Medulla oblongata (tissue), 1 donor: Measurements from ENCODE around the gene SUGCT.

Experiments
- DNase-seq: peaks from one replicate; pipeline ENCODE4 v3.0.0-alpha.2; 2015; ENCODE audit errors: extremely low spot score

SUGCT gene

GRCh38 chr7:40716052-40716451 lies 581.2 kb downstream of the SUGCT start:
- no peak for DNase-seq

DNA sequence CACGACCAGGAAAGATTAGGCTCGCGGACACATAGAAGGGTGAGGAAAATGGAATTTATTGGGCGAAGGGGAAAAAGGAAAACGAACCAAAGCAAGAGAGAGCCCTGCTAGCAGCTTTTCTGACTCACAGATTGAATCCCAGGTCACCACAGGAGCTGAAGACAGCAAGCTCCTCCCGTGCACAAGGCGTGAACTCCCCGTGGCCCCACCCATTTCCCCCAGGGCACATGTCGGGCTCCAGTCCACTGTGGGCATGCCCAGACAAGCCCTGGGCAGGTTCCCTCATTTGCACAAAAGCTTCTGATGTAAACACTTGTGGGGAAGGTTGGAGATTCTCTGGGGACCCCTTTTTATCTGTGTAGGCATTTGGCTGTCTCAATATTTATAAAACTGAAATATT lies 582.4 kb downstream of the SUGCT start:
- no peak for DNase-seq

GRCh38 chr7:40720416-40720815 lies 585.6 kb downstream of the SUGCT start:
- DNase-seq = no peak

DNA sequence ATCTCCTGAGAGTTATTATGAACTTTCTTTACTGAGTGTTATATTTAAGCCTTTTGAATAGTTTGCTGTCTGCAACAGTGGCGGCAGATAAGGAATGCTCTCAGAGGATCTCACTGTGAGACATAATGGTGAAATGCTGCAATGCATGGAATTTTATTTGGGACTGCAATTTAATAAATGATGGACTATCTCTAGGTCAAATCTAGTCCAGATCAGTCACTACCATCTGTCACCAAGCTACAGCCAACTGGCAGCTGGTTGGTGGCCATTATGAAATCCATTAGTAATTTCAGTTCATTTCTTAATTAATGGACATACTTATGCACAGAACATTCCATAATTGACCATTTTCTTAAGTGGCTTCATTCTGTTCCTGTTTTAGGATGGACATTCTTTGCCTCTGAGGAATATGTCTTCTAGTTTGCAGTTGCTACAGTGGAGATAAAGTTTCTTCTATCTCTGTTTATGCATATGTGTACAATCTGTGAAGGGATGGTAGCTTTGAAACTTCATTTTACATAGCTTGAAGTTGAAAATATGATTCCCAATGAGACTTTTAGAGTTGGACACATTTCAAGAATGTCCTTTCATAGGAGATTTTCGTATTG lies 586.6 kb downstream of the SUGCT start:
- no peak for DNase-seq

DNA sequence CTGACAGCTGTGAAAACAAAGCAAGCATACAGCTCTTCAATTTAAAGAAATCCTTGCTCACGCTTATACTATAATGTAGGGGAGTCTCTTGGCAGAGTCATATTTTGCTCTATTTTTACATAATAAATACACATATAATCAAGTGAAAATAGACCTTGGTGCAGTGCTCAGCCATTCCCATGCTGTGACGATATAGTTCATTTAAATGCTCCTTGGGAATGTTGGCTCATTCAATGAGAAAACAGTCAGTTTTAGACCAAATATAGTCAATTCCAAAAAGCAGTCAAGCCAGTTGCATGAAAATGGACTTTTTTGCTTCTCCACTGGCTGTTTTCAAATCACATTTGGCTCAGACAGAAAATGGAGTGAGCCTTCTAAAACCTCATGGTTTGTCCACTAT lies 587.4 kb downstream of the SUGCT start:
- no peak for DNase-seq

DNA sequence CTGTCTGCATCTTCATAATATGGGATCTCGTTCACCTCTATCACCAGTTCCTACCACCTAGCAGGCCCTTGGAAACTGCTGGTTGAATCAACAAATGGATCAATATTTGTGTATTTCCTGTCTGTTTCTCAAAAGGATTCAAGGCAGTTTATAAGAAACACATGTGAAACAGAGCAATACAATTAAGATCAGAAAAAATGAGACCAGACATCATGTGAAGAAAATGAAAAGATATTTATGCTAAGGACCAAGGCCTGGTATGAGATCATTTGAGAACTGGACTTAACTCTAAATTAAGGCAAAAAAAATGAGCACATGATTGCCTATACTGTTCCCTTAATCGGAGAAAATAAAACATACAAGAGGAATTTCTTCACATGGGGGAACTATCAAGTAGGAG lies 589.0 kb downstream of the SUGCT start:
- DNase-seq = no peak

GRCh38 chr7:40726559-40726958 lies 591.8 kb downstream of the SUGCT start:
- DNase-seq = no peak

DNA sequence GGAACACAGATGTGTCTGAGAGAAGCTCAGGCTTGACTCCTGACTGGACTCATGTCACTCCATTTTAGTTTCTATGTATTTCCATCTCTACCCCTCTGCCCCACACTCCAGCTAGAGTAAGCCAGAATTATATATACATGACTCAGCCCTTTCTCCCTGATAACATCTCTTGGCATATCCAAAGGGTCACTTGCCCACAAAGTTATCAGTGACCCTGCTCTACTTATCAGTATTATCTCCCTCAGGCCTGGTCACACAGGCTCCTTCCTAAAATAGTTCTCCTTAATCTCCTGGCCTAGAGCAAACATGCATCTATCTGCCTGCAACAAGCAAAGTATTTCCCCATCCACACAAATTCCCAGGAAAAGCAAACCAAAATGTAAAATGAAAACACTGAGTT lies 598.3 kb downstream of the SUGCT start:
- DNase-seq = no peak

DNA sequence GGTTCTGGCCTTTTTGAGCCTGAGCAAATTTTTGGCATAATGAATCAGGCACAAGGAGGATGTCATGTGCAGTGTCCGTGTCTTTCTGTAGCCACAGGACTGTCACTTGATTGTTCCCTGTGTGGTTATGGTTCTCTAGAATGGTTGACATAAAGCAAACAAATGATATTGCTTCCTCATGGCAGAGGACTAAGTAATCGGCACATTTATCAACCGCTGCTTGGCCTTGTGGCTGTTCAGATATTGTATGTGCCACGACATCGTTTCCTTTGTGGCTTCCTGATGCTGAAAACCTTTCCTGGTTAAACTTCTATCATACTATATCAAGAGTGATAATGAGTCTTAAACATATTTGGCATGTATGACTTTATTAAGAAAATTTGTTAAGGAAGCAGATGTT lies 598.8 kb downstream of the SUGCT start:
- no peak for DNase-seq

GRCh38 chr7:40739257-40739656 lies 604.5 kb downstream of the SUGCT start:
- no peak for DNase-seq

DNA sequence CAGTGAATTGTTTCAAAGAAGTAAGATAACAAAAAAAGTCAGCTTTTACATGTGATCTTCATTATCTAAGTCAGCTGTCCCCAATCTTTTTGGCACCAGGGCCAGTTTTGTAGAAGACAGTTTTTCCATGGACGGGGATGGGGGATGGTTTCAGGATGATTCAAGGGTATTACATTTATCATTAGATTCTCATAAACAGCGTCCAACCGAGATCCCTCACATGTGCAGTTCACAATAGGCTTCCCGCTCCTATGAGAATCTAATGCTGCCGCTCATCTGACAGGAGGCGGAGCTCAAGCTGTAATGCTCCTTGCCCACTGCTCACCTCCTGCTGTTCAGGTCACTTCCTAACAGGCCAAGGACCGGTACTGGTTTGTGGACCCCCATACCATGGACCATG lies 607.5 kb downstream of the SUGCT start:
- no peak for DNase-seq

DNA sequence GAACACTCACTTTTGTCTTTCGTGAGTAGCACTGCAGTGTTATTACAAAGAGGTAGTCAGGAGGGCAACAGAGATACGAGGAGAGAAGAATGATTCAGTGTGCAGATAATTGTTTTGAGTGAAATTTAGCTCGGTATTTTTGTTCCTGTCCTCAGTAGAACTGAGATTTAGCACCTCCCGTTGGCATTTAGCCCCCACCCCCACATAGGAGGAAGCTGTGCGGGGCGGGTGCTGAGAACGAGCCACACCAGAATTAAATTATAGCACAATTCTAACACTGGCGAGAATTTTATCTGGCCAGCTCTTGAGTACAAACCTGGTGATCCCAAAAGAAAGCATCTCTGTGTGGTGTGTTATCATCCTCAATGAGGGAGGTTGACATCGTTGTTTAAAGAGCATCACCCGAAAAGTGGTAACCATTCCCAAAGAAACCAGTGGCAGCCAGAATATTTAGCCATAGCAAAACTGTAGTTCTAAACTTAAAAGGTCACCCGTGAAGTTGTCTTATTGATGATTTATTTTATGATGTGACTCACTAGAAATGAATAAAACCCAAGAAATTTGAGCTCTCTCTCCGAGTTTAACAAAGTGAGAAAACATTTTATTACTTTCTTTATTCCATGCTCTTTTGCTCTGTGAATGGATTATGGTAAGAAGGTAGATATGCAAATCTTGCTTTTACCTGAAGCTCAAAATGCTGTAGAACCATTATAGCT lies 612.2 kb downstream of the SUGCT start:
- DNase-seq = no peak

DNA sequence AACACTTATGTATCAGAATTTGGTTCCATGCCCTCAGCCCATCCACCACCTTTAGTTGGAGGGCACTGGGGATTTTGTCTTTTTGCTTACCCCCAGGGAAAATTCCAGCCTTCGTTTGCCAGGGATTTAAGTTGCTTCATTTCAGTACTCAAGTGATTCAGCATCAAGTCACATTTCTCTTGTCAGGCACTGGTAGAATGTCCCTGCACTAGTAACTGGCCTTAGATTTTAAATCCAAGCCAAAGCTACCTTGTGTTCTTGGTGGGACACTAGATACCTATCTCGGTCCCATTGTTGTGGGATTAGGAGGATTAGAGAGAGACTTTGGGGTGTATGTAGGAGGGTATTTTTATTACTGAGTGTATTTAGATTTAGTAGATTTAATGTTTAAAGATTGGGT lies 613.1 kb downstream of the SUGCT start:
- no peak for DNase-seq

GRCh38 chr7:40749877-40750276 lies 615.1 kb downstream of the SUGCT start:
- DNase-seq = no peak

DNA sequence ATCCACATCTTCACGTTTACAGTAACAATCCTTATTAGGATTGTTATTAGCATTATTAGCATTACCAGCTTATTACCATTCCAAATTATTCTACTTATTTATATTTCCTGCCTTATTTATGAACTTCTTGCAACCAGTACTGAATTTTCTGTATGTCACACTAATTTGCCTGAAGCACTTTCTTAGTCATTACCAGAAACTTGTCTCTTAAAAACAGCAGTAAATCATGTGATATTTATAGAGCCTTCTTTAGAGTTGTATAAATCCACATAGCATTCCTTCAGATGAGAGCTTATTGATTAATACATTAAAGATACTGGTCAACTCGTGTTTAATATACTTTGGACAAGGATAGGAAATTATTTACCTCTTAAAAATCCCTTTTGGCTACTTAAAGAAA lies 618.6 kb downstream of the SUGCT start:
- no peak for DNase-seq

- DNase-seq = no peak
These were observed 620.6 kb downstream of the SUGCT start for GRCh38 chr7:40755438-40755837.

- DNase-seq = no peak
These were observed 622.3 kb downstream of the SUGCT start for GRCh38 chr7:40757109-40757508.

DNA sequence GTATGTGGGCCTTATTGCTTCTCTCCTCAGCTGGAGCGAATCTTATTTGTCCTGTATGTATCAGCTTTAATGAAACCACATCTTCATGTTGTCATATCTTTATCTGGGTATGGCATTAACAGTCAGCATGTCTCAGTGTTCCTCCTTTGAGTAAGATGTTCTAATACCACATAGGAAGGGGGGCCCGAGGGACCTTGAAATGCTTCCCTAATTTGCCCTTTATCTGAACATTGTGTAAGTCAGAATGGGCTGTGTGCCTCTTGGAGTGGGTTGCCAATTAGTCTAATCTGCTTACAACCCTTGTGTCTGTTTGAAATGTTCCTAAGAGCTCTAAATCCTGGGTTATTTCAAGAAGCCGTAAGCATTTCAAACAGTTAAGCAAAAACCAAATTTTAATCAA lies 623.8 kb downstream of the SUGCT start:
- DNase-seq = no peak

DNA sequence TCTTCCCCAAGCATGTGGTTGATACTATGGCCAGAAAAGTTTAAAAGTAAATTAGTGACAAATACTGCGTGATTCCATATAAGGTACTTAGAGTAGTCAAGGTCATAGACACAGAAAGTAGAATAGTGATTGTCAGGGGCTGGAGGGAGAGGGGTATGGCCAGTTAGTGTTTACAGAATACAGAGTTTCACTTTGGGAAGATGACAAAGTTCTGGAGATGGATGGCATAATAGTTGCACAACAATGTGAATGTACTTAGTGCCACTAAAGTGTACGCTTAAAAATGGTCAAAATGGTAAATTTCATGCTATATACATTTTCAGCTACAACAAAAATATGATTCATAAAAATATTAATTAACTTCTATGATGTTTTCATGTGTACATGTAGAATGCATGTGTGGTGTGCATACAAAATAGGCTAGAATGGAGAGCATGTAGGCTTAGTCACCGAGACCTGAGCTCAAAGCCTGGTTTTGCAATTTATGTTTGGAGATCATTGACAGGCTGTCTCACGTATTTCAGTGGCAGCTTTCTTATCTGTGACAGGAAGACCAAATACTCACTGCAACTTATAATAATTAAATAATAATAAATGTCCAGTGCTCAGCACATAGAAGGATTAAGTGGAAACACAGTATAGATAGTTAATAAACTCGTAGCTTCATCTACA lies 625.6 kb downstream of the SUGCT start:
- no peak for DNase-seq

DNA sequence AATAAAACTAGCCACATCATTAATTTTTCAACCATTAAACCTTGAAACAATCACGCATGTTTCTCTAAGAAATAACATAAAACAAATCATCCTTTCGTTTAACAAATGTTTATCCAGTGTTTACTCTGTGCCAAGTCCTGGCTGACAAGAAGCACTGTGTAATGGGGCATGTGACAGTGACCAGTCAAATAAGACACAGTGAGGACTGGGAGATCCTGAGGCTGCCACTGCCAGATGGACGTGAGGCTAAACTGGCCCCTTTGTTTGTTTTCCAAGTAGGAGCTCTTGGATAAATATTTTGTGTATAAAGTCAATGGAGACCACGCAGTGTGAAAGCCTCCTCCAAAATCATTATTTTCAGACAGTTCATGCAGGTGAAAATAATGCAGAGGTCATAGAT lies 626.2 kb downstream of the SUGCT start:
- DNase-seq = peak; percentile 80

- DNase-seq = no peak
These were observed 627.2 kb downstream of the SUGCT start for GRCh38 chr7:40761762-40762560.
